ENCODE results near the gene POPDC2. TPM values are rescaled to one million over a fixed set of nuclear protein-coding genes. Genes with fewer than 3 reads are reported as not detected.

POPDC2 gene
- total RNA-seq, 1 experiment from 2014 or later, result 0.48 TPM

- TF ChIP-seq ELF4 (CRISPR knock-in tag; IDR thresholded peaks at IDR 0.05; ENCODE audit: low read depth) (no peak), NR2C2 (CRISPR knock-in tag; IDR thresholded peaks at IDR 0.05) (no peak), RORB (CRISPR knock-in tag; IDR thresholded peaks at IDR 0.05) (no peak), FOXK1 (CRISPR knock-in tag; IDR thresholded peaks at IDR 0.05) (no peak), E2F5 (CRISPR knock-in tag; IDR thresholded peaks at IDR 0.05) (no peak), JAZF1 (CRISPR knock-in tag; IDR thresholded peaks at IDR 0.05) (no peak), CREB1 (CRISPR knock-in tag; IDR thresholded peaks at IDR 0.05) (no peak), CBFB (CRISPR knock-in tag; IDR thresholded peaks at IDR 0.05; ENCODE audit: low read depth) (no peak), TCF7 (CRISPR knock-in tag; IDR thresholded peaks at IDR 0.05; ENCODE audit: low read depth) (no peak), AFF4 (CRISPR knock-in tag; IDR thresholded peaks at IDR 0.05; ENCODE audit: borderline replicate concordance) (no peak), TEAD1 (CRISPR knock-in tag; IDR thresholded peaks at IDR 0.05) (no peak)
- TF ChIP-seq, protein P1, sequence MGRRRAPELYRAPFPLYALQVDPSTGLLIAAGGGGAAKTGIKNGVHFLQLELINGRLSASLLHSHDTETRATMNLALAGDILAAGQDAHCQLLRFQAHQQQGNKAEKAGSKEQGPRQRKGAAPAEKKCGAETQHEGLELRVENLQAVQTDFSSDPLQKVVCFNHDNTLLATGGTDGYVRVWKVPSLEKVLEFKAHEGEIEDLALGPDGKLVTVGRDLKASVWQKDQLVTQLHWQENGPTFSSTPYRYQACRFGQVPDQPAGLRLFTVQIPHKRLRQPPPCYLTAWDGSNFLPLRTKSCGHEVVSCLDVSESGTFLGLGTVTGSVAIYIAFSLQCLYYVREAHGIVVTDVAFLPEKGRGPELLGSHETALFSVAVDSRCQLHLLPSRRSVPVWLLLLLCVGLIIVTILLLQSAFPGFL (CRISPR knock-in tag; IDR thresholded peaks at IDR 0.05; ENCODE audit: borderline replicate concordance), result no peak
Observed at GRCh38 chr3:119658994-119659393, 1.4 kb downstream of the POPDC2 start (continued).

DNA sequence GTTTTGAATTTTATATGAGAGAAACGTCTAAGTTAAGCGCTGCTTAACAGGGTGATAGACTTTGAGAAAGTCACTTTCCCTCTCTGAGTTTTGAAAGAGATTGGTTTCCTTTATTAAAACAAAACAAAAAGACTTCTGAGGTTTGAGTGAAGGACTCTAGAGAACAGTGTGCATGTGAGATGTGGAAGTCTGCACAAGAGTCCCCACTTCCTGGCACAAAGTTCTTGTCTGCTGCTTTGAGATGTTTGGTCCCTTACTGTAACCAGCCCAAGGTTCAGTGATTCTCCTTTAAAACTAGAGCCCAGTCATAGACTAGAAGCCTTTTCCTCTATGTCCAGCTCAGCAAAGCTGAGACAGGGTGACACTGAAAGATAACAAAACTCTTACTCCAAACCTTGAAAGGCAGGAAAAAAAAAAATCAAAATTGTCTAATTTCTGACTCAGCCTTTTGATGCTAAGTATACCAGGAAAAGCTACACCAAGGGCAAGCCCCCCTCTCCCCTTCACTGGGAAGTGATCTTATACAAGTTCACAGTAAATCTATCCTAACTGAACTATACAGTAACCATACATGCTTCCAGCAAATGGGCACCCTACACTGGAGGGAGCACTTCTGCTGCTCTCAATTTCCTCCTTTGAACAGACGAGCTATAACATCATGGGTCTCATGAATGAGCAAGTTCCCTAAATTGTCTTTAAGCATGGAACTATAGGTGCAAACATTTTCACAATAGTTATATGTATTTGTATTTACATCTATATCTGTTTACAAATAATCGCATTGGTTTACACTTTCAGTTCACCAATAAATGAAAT lies 2.3 kb downstream of the POPDC2 start:
- Mint-ChIP-seq H3K4me1 (peaks cover 3% of the 10 kb centered on the region; the same call in 1 of the 2 replicates), H3K36me3 (no peaks in the 10 kb centered on the region), H3K9me3 (no peaks in the 10 kb centered on the region), H3K4me3 (no peak overlapping the region), H3K27ac (no peak overlapping the region), H3K27me3 (ENCODE audit: low read depth) (no peaks in the 10 kb centered on the region)
- DNase-seq (ENCODE audit: low spot score) (no peak), ATAC-seq (no peak)
- TF ChIP-seq GRHL2 (CRISPR knock-in tag; IDR thresholded peaks at IDR 0.05; ENCODE audit: insufficient replicate concordance, severe bottlenecking) (no peak), TEAD1 (CRISPR knock-in tag; IDR thresholded peaks at IDR 0.05) (no peak), FOXJ3 (CRISPR knock-in tag; IDR thresholded peaks at IDR 0.05; ENCODE audit: borderline replicate concordance) (no peak), PRDM15 (CRISPR knock-in tag; IDR thresholded peaks at IDR 0.05) (no peak), CDX4 (CRISPR knock-in tag; IDR thresholded peaks at IDR 0.05; ENCODE audit: borderline replicate concordance) (no peak), USF2 (CRISPR knock-in tag; IDR thresholded peaks at IDR 0.05) (no peak)
- TF ChIP-seq, protein P2, sequence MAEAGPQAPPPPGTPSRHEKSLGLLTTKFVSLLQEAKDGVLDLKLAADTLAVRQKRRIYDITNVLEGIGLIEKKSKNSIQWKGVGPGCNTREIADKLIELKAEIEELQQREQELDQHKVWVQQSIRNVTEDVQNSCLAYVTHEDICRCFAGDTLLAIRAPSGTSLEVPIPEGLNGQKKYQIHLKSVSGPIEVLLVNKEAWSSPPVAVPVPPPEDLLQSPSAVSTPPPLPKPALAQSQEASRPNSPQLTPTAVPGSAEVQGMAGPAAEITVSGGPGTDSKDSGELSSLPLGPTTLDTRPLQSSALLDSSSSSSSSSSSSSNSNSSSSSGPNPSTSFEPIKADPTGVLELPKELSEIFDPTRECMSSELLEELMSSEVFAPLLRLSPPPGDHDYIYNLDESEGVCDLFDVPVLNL (CRISPR knock-in tag; IDR thresholded peaks at IDR 0.05; ENCODE audit: borderline replicate concordance, low read depth), result no peak
- TF ChIP-seq, protein P3, sequence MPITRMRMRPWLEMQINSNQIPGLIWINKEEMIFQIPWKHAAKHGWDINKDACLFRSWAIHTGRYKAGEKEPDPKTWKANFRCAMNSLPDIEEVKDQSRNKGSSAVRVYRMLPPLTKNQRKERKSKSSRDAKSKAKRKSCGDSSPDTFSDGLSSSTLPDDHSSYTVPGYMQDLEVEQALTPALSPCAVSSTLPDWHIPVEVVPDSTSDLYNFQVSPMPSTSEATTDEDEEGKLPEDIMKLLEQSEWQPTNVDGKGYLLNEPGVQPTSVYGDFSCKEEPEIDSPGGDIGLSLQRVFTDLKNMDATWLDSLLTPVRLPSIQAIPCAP (CRISPR knock-in tag; IDR thresholded peaks at IDR 0.05), result no peak
- ChIA-PET CTCF (no interaction called here), POLR2A (no interaction called here)
